GM18511 (cell line): ENCODE results near the gene CDC25C.
"Not testable (repeated sequence)": the region's sequence is repeated elsewhere in the genome, so short reads cannot be mapped to it uniquely, and the experiment has no call there.

Experiments used
- ATAC-seq: cut with Tn5 transposase; IDR thresholded peaks from one replicate; pipeline ENCODE4 v1.9.1; 2021; ENCODE audit warnings: mild to moderate bottlenecking, moderate library complexity; ENCODE audit not compliant: unreplicated experiment

The CDC25C gene

GRCh38 chr5:138282920-138283742 is 48.5 kb downstream of the CDC25C start:
- ATAC-seq: no peak

GRCh38 chr5:138280915-138281314 is 50.7 kb downstream of the CDC25C start:
- ATAC-seq: no peak

- no peak for ATAC-seq
Observed at GRCh38 chr5:138276402-138277054, 55.1 kb downstream of the CDC25C start.

- no peak for ATAC-seq
Observed at GRCh38 chr5:138275895-138276294, 55.7 kb downstream of the CDC25C start.

GRCh38 chr5:138275379-138275782 is 56.2 kb downstream of the CDC25C start:
- no peak for ATAC-seq

GRCh38 chr5:138274189-138274853 is 57.3 kb downstream of the CDC25C start, which contains the start of gene GFRA3:
GFRA3 (minus strand) TSS chr5:138274621; CDS start chr5:138274424, 197 bp downstream.
- no peak for ATAC-seq

GRCh38 chr5:138273834-138274188 is 57.8 kb downstream of the CDC25C start:
- ATAC-seq: no peak

GRCh38 chr5:138272681-138273080 is 58.9 kb downstream of the CDC25C start:
- ATAC-seq: no peak

GRCh38 chr5:138271281-138271680 is 60.3 kb downstream of the CDC25C start:
- no peak for ATAC-seq

- no peak for ATAC-seq
Observed at GRCh38 chr5:138264183-138264582, 67.4 kb downstream of the CDC25C start.

- no peak for ATAC-seq
Observed at GRCh38 chr5:138263581-138263980, 68.0 kb downstream of the CDC25C start.

GRCh38 chr5:138258704-138259292 is 72.8 kb downstream of the CDC25C start:
- no peak for ATAC-seq

- no peak for ATAC-seq
Observed at GRCh38 chr5:138257583-138257982, 74.0 kb downstream of the CDC25C start.

GRCh38 chr5:138252944-138253343 is 78.7 kb downstream of the CDC25C start:
- ATAC-seq: no peak

- not testable (repeated sequence) for ATAC-seq
Observed at GRCh38 chr5:138247800-138248199, 83.8 kb downstream of the CDC25C start.

- no peak for ATAC-seq
Observed at GRCh38 chr5:138246822-138247221, 84.8 kb downstream of the CDC25C start.

GRCh38 chr5:138246334-138246733 is 85.3 kb downstream of the CDC25C start:
- ATAC-seq: no peak

- ATAC-seq: no peak
Observed at GRCh38 chr5:138245717-138246116, 85.9 kb downstream of the CDC25C start.

- ATAC-seq: no peak
Observed at GRCh38 chr5:138243794-138244193, 87.8 kb downstream of the CDC25C start.

- ATAC-seq: no peak
Observed at GRCh38 chr5:138241688-138242571, 89.7 kb downstream of the CDC25C start.
